DMS79 (cell line): ENCODE results near the gene ZPBP.
A peak's percentile ranks its signal among the peaks of the same experiment; 100 is the strongest.
"Not testable (repeated sequence)": the region's sequence is repeated elsewhere in the genome, so short reads cannot be mapped to it uniquely, and the experiment has no call there.

Source experiments
- DNase-seq: peaks from one replicate; lab custom pipeline; 2025; lab: John Stamatoyannopoulos, UW

ZPBP gene

GRCh38 chr7:50041165-50041564 lies 51.9 kb downstream of the ZPBP start:
- not testable (repeated sequence) for DNase-seq

GRCh38 chr7:50037086-50037485 lies 56.0 kb downstream of the ZPBP start:
- DNase-seq = no peak

- no peak for DNase-seq
Measured at GRCh38 chr7:50022991-50023390, 70.1 kb downstream of the ZPBP start.

GRCh38 chr7:50022451-50022850 lies 70.6 kb downstream of the ZPBP start:
- no peak for DNase-seq

GRCh38 chr7:49995681-49996080 lies 97.4 kb downstream of the ZPBP start:
- DNase-seq = no peak

- DNase-seq = no peak
Measured at GRCh38 chr7:49986191-49986590, 106.9 kb downstream of the ZPBP start.

GRCh38 chr7:49980465-49980864 lies 112.6 kb downstream of the ZPBP start:
- DNase-seq = no peak

GRCh38 chr7:49976238-49976637 lies 116.8 kb downstream of the ZPBP start:
- DNase-seq = no peak

- no peak for DNase-seq
Measured at GRCh38 chr7:49974035-49974434, 119.0 kb downstream of the ZPBP start.

GRCh38 chr7:49937608-49938007 lies 155.4 kb downstream of the ZPBP start:
- DNase-seq = no peak

- DNase-seq = no peak
Measured at GRCh38 chr7:49931627-49932026, 161.4 kb downstream of the ZPBP start.

- peak; percentile 9 for DNase-seq
Measured at GRCh38 chr7:49928787-49929186, 164.3 kb downstream of the ZPBP start.

- DNase-seq = no peak
Measured at GRCh38 chr7:49927631-49928030, 165.4 kb downstream of the ZPBP start.

- no peak for DNase-seq
Measured at GRCh38 chr7:49926720-49927119, 166.3 kb downstream of the ZPBP start.

GRCh38 chr7:49911909-49912308 lies 181.1 kb downstream of the ZPBP start:
- no peak for DNase-seq

- DNase-seq = no peak
Measured at GRCh38 chr7:49894543-49894942, 198.5 kb downstream of the ZPBP start.

GRCh38 chr7:49893131-49893530 lies 199.9 kb downstream of the ZPBP start:
- no peak for DNase-seq

- DNase-seq = no peak
Measured at GRCh38 chr7:49892481-49892880, 200.6 kb downstream of the ZPBP start.
